ENCODE measurements around the gene SNX1.
"Not testable (repeated sequence)": the region's sequence is repeated elsewhere in the genome, so short reads cannot be mapped to it uniquely, and the experiment has no call there.

Gene SNX1

DNA sequence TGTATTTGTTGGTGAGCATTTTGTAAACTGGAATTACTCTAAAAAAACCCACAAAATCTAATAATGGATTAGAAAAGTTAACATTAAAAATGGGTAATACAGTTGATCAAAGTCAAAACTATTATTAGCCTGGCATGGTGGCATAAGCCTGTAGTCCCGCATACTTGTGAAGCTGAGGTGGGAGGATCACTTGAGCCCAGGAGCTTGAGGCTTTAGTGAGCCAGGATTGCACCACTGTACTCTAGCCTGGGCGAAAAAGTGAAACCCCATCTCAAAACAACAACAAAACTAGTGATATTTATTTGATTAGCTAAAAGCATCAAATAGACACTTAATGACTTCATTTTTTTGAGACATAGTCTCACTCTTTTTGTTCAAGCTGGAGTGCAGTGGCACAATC lies 3.6 kb downstream of the SNX1 start:
- no peak for DNase-seq
- Histone ChIP-seq H3K27me3 (replicated peaks; ENCODE audit: control insufficient read depth, insufficient read depth, low read length, poor library complexity, severe bottlenecking) (no peaks in the 10 kb centered on the region), H3K27ac (ENCODE audit: insufficient read depth, low read length, poor library complexity, severe bottlenecking) (no peak overlapping the region), H3K36me3 (ENCODE audit: control insufficient read depth, insufficient read depth, low read length) (no peaks in the 10 kb centered on the region), H3K4me3 (ENCODE audit: insufficient read depth, low read depth, low read length, poor library complexity, severe bottlenecking) (no peak overlapping the region), H3K9me3 (ENCODE audit: control insufficient read depth, low read length) (no peaks in the 10 kb centered on the region), H3K4me1 (ENCODE audit: control insufficient read depth, insufficient read depth, low read length, poor library complexity, severe bottlenecking) (peaks cover 20% of the 10 kb centered on the region)

- no peak for DNase-seq
- no peak overlapping the region for H3K27ac ChIP-seq (ENCODE audit: insufficient read depth, low read length, poor library complexity, severe bottlenecking)
- peaks cover 8% of the 10 kb centered on the region for H3K4me1 ChIP-seq (ENCODE audit: control insufficient read depth, insufficient read depth, low read length, poor library complexity, severe bottlenecking)
- H3K27me3 ChIP-seq (replicated peaks; ENCODE audit: control insufficient read depth, insufficient read depth, low read length, poor library complexity, severe bottlenecking), result no peaks in the 10 kb centered on the region
- no peaks in the 10 kb centered on the region for H3K9me3 ChIP-seq (ENCODE audit: control insufficient read depth, low read length)
- no peaks in the 10 kb centered on the region for H3K36me3 ChIP-seq (ENCODE audit: control insufficient read depth, insufficient read depth, low read length)
- H3K4me3 ChIP-seq (ENCODE audit: insufficient read depth, low read depth, low read length, poor library complexity, severe bottlenecking), result no peak overlapping the region
Measured at GRCh38 chr15:64100958-64101357, 5.2 kb downstream of the SNX1 start.

- no peaks in the 10 kb centered on the region for H3K9me3 ChIP-seq (ENCODE audit: control insufficient read depth, low read length)
- H3K4me3 ChIP-seq (ENCODE audit: insufficient read depth, low read depth, low read length, poor library complexity, severe bottlenecking), result no peak overlapping the region
- DNase-seq, result no peak
- H3K27me3 ChIP-seq (replicated peaks; ENCODE audit: control insufficient read depth, insufficient read depth, low read length, poor library complexity, severe bottlenecking), result no peaks in the 10 kb centered on the region
- H3K27ac ChIP-seq (ENCODE audit: insufficient read depth, low read length, poor library complexity, severe bottlenecking), result no peak overlapping the region
- H3K4me1 ChIP-seq (ENCODE audit: control insufficient read depth, insufficient read depth, low read length, poor library complexity, severe bottlenecking), result peaks cover 6% of the 10 kb centered on the region
- no peaks in the 10 kb centered on the region for H3K36me3 ChIP-seq (ENCODE audit: control insufficient read depth, insufficient read depth, low read length)
Measured at GRCh38 chr15:64102497-64102896, 6.7 kb downstream of the SNX1 start.

DNA sequence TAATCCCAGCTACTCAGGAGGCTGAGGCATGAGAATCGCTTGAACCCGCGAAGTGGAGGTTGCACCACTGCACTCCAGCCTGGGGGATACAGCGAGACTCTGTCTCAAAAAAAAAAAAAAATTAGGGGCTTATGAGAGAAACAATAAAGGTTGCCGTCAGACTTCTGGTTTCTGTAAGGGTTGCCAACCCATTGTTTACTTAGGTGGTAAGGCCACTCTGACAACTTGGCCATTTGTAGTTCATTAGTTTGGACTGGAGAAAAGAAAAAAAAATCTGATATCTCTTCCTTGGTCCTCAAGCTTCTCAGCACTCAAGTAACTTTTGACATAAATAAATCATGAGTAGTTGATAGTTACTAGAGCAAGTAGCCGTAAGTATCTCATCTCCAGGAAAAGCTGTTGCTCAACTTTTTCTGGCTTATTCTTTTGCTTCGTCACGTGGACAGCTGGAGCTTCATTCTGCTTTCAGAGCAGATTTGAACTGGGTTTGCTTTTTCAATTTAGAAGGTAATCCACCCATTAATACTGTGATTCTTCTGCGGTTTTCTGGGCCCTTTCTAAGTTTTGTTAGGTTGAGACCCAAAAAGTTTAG lies 9.4 kb downstream of the SNX1 start:
- Histone ChIP-seq H3K36me3 (ENCODE audit: control insufficient read depth, insufficient read depth, low read length) (no peaks in the 10 kb centered on the region), H3K4me1 (ENCODE audit: control insufficient read depth, insufficient read depth, low read length, poor library complexity, severe bottlenecking) (peaks cover 4% of the 10 kb centered on the region), H3K27ac (ENCODE audit: insufficient read depth, low read length, poor library complexity, severe bottlenecking) (no peak overlapping the region), H3K9me3 (ENCODE audit: control insufficient read depth, low read length) (no peaks in the 10 kb centered on the region), H3K4me3 (ENCODE audit: insufficient read depth, low read depth, low read length, poor library complexity, severe bottlenecking) (no peak overlapping the region), H3K27me3 (replicated peaks; ENCODE audit: control insufficient read depth, insufficient read depth, low read length, poor library complexity, severe bottlenecking) (no peaks in the 10 kb centered on the region)
- DNase-seq, result no peak

DNA sequence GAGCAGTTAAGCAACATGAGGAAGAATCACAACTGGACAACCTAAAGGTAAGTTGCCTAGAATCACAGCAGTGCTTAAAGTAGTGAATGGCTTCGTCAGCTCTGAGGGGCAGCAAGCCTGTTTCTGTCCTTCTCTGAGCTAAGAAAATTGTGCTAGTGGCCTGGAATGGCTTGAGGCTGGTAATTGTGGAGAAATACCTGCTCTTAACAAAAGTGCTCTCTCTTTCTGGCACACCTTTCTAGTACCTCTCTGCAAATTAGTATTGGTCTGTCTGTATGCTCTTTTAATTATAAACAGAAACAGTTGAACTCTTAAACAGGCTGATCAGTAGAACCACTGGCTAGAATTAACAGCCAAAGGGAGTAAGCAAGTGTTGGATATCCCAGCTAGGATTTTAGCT lies 11.6 kb downstream of the SNX1 start:
- Histone ChIP-seq H3K36me3 (ENCODE audit: control insufficient read depth, insufficient read depth, low read length) (peaks cover 2% of the 10 kb centered on the region), H3K9me3 (ENCODE audit: control insufficient read depth, low read length) (no peaks in the 10 kb centered on the region), H3K27ac (ENCODE audit: insufficient read depth, low read length, poor library complexity, severe bottlenecking) (no peak overlapping the region), H3K27me3 (replicated peaks; ENCODE audit: control insufficient read depth, insufficient read depth, low read length, poor library complexity, severe bottlenecking) (no peaks in the 10 kb centered on the region), H3K4me3 (ENCODE audit: insufficient read depth, low read depth, low read length, poor library complexity, severe bottlenecking) (no peak overlapping the region), H3K4me1 (ENCODE audit: control insufficient read depth, insufficient read depth, low read length, poor library complexity, severe bottlenecking) (peaks cover 9% of the 10 kb centered on the region)
- DNase-seq, result no peak

- H3K4me1 ChIP-seq (ENCODE audit: control insufficient read depth, insufficient read depth, low read length, poor library complexity, severe bottlenecking); DNase-seq; H3K27me3 ChIP-seq (replicated peaks; ENCODE audit: control insufficient read depth, insufficient read depth, low read length, poor library complexity, severe bottlenecking); H3K9me3 ChIP-seq (ENCODE audit: control insufficient read depth, low read length); H3K4me3 ChIP-seq (ENCODE audit: insufficient read depth, low read depth, low read length, poor library complexity, severe bottlenecking); H3K27ac ChIP-seq (ENCODE audit: insufficient read depth, low read length, poor library complexity, severe bottlenecking): not testable (repeated sequence)
- H3K36me3 ChIP-seq (ENCODE audit: control insufficient read depth, insufficient read depth, low read length), result peaks cover 30% of the 10 kb centered on the region
Measured at GRCh38 chr15:64110108-64110701, 14.4 kb downstream of the SNX1 start.

DNA sequence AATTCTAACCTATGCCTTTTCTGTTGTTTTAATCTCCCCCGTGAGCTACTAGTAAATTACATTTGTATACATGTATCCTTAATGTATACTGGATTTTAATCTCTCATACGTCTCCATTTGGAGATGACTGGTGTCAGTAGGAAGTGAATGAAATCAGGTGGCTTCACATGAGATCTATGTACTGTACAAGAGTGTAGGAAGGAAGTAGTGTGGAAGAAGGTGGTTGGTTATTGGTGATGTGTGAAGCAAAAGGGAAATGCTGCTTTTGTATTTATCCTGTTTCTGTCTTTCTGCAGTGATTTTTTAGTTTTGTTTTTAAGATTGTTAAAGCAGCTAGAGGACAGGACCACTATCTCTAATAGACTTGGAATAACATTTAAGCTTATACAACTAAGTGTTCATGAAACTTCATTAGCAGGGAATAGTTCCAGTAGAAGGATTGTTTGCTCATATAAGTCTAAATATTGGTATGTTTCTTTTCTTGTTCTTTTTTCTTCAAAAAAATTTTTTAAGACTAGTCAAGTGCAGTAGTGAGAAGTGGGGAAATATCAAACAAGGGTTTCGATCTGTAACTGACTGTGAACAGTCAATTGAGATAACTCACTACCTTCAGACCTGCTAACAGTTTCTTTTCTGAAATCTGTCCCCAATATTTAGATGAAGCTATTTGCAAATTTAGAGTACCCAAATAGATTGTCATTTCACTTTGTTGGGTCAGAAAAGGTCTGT lies 15.3 kb downstream of the SNX1 start:
- no peak overlapping the region for H3K4me3 ChIP-seq (ENCODE audit: insufficient read depth, low read depth, low read length, poor library complexity, severe bottlenecking)
- no peak for DNase-seq
- peaks cover 9% of the 10 kb centered on the region for H3K4me1 ChIP-seq (ENCODE audit: control insufficient read depth, insufficient read depth, low read length, poor library complexity, severe bottlenecking)

GRCh38 chr15:64111679-64112050 lies 15.9 kb downstream of the SNX1 start:
- peaks cover 8% of the 10 kb centered on the region for H3K4me1 ChIP-seq (ENCODE audit: control insufficient read depth, insufficient read depth, low read length, poor library complexity, severe bottlenecking)
- no peaks in the 10 kb centered on the region for H3K27me3 ChIP-seq (replicated peaks; ENCODE audit: control insufficient read depth, insufficient read depth, low read length, poor library complexity, severe bottlenecking)
- DNase-seq, result no peak
- peaks cover 43% of the 10 kb centered on the region for H3K36me3 ChIP-seq (ENCODE audit: control insufficient read depth, insufficient read depth, low read length)
- H3K4me3 ChIP-seq (ENCODE audit: insufficient read depth, low read depth, low read length, poor library complexity, severe bottlenecking), result no peak overlapping the region
- H3K9me3 ChIP-seq (ENCODE audit: control insufficient read depth, low read length), result no peaks in the 10 kb centered on the region
- no peak overlapping the region for H3K27ac ChIP-seq (ENCODE audit: insufficient read depth, low read length, poor library complexity, severe bottlenecking)

More for the DNA sequence above, 15.3 kb downstream of the SNX1 start:
- no peaks in the 10 kb centered on the region for H3K27me3 ChIP-seq (replicated peaks; ENCODE audit: control insufficient read depth, insufficient read depth, low read length, poor library complexity, severe bottlenecking)
- H3K9me3 ChIP-seq (ENCODE audit: control insufficient read depth, low read length), result no peaks in the 10 kb centered on the region
- no peak overlapping the region for H3K27ac ChIP-seq (ENCODE audit: insufficient read depth, low read length, poor library complexity, severe bottlenecking)
- H3K36me3 ChIP-seq (ENCODE audit: control insufficient read depth, insufficient read depth, low read length), result peaks cover 38% of the 10 kb centered on the region

- Histone ChIP-seq H3K9me3 (ENCODE audit: control insufficient read depth, low read length) (no peaks in the 10 kb centered on the region), H3K36me3 (ENCODE audit: control insufficient read depth, insufficient read depth, low read length) (peaks cover 49% of the 10 kb centered on the region), H3K27ac (ENCODE audit: insufficient read depth, low read length, poor library complexity, severe bottlenecking) (no peak overlapping the region), H3K27me3 (replicated peaks; ENCODE audit: control insufficient read depth, insufficient read depth, low read length, poor library complexity, severe bottlenecking) (no peaks in the 10 kb centered on the region), H3K4me3 (ENCODE audit: insufficient read depth, low read depth, low read length, poor library complexity, severe bottlenecking) (no peak overlapping the region), H3K4me1 (ENCODE audit: control insufficient read depth, insufficient read depth, low read length, poor library complexity, severe bottlenecking) (peaks cover 5% of the 10 kb centered on the region)
- DNase-seq, result no peak
Measured at GRCh38 chr15:64112073-64112772, 16.4 kb downstream of the SNX1 start.

DNA sequence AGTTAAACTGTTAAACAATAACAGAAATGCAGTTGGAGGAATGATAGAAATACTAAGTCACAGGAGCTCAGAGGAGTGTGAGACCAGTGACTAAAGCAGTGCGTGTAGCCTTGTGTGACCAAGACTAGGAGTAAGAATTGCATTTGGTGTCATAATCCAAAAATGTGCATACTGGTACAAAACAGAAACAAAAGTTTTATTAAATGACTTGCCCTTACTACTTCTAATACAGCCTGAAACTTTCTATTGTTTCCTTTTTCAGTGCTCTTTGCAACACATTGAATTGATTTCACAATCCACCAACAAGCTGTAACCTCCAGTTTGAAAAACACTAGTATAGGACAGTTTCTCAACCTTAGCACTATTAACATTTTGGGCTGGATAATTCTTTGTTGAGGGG lies 17.1 kb downstream of the SNX1 start:
- H3K27ac ChIP-seq (ENCODE audit: insufficient read depth, low read length, poor library complexity, severe bottlenecking), result no peak overlapping the region
- peaks cover 5% of the 10 kb centered on the region for H3K4me1 ChIP-seq (ENCODE audit: control insufficient read depth, insufficient read depth, low read length, poor library complexity, severe bottlenecking)
- DNase-seq, result no peak
- H3K4me3 ChIP-seq (ENCODE audit: insufficient read depth, low read depth, low read length, poor library complexity, severe bottlenecking), result no peak overlapping the region
- H3K36me3 ChIP-seq (ENCODE audit: control insufficient read depth, insufficient read depth, low read length), result peaks cover 56% of the 10 kb centered on the region
- no peaks in the 10 kb centered on the region for H3K9me3 ChIP-seq (ENCODE audit: control insufficient read depth, low read length)
- H3K27me3 ChIP-seq (replicated peaks; ENCODE audit: control insufficient read depth, insufficient read depth, low read length, poor library complexity, severe bottlenecking), result no peaks in the 10 kb centered on the region

All from effector memory CD4-positive, alpha-beta T cell (primary cell).